LNCaP clone FGC (cell line): Measurements from ENCODE around the gene ALDH6A1.

Experiments used
- DNase-seq: peaks from one replicate; pipeline ENCODE4 v3.0.0-alpha.2; 2011; ENCODE audit warnings: low read depth
- H3K4me3 ChIP-seq: 2 replicates; pipeline ENCODE4 v1.5.1; 2011; ENCODE audit warnings: mild to moderate bottlenecking, low read depth, low read length, control low read depth
- TF ChIP-seq, protein P1 (sequence below): IDR thresholded peaks from 2 replicates; pipeline ENCODE4 v1.5.1; 2012; ENCODE audit warnings: mild to moderate bottlenecking; ENCODE audit not compliant: control insufficient read depth, insufficient read depth; ENCODE audit errors: extremely low read depth

Gene ALDH6A1

DNA sequence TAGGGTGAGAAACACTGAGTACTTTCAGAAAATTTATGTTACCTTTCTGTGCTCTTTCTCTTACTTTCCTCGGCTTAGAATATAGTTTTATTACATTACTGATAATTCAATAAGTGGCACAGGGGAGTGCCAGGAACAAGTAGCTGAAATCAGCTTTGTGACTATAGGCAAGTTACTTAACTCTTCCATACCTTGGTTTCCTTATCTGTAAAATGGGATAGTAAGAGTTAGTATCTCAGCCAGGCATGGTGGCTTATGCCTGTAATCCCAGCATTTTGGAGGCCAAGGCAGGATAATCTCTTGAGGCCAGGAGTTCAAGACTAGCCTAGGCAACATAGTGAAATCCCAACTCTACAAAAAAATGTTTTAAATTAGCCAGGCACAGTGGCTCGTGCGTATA lies 49.7 kb downstream of the ALDH6A1 start:
- TF ChIP-seq, protein P1, sequence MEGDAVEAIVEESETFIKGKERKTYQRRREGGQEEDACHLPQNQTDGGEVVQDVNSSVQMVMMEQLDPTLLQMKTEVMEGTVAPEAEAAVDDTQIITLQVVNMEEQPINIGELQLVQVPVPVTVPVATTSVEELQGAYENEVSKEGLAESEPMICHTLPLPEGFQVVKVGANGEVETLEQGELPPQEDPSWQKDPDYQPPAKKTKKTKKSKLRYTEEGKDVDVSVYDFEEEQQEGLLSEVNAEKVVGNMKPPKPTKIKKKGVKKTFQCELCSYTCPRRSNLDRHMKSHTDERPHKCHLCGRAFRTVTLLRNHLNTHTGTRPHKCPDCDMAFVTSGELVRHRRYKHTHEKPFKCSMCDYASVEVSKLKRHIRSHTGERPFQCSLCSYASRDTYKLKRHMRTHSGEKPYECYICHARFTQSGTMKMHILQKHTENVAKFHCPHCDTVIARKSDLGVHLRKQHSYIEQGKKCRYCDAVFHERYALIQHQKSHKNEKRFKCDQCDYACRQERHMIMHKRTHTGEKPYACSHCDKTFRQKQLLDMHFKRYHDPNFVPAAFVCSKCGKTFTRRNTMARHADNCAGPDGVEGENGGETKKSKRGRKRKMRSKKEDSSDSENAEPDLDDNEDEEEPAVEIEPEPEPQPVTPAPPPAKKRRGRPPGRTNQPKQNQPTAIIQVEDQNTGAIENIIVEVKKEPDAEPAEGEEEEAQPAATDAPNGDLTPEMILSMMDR = no peak
- H3K4me3 ChIP-seq = no peak overlapping the region
- no peak for DNase-seq

DNA sequence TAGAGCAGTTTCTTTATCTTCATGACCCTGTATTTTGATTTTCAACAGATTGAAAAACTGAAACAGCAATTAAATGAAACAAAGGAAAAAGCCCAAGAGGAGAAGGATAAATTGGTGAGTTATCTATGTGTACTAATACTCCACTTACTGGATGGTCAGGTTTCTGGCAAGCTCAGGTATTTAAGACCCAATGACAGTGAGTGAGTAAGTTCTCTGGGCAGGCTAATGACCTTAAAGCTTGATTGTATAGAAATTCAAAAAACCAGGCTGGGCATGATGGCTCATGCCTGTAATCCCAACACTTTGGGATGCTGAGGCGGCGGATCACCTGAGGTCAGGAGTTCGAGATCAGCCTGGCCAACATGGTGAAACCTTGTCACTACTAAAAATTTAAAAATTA lies 55.1 kb downstream of the ALDH6A1 start:
- no peak for DNase-seq
- TF ChIP-seq, protein P1 = no peak
- no peak overlapping the region for H3K4me3 ChIP-seq

DNA sequence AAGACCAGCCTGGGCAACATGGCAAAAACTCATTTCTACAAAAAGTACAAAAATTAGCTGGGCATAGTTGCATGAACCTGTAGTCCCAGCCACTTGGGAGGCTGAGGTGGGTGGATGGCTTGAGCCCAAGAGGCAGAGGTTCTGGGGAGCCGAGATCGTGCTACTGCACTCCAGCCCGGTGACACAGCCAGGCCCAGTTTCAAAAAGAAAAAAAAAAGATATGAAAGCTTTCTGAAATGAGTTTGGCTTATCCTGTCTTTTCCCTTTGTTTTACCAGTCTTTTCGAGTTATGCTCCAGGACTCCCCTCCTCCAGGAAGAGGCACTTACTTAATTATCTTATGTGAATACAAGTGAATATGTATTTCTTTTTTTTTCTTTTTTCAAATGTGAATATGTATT lies 61.9 kb downstream of the ALDH6A1 start:
- DNase-seq = no peak
- TF ChIP-seq, protein P1 = no peak
- H3K4me3 ChIP-seq = no peak overlapping the region

DNA sequence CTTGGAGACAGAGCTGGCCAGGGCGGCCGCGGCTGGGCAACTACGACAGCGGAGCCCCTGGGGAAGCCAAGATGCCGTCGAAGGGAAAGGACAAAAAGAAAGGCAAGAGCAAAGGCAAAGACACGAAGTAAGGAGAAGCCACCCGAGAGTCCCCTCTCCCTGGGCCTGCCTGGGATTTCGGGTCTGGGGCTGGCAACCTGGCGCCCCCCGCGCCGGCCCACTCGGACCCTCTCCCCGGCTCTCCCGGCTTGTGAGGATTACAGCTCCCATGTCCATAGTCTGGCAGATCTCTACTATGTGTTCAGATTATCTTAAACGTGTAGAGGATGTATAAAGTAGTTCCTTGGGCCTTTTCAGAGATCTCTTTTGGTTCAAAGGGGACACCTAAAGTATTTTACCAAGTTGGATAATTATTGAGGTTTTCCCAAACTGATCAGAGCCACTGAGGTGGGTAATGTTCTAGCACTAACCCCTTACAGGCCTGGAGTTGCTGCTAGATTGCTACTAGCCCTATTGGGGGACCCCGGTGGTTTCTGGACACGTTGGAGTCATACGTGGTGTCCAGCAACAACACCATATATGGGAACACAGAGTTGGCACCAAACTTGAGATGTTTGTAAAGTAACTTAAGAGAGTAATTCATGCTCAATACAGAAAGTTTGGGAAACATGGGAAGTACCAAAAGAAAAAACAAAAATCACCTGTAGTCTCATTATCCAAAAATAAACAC lies 64.7 kb downstream of the ALDH6A1 start:
- no peak for DNase-seq
- TF ChIP-seq, protein P1 = no peak
- peak overlapping the region; percentile 92 for H3K4me3 ChIP-seq

DNA sequence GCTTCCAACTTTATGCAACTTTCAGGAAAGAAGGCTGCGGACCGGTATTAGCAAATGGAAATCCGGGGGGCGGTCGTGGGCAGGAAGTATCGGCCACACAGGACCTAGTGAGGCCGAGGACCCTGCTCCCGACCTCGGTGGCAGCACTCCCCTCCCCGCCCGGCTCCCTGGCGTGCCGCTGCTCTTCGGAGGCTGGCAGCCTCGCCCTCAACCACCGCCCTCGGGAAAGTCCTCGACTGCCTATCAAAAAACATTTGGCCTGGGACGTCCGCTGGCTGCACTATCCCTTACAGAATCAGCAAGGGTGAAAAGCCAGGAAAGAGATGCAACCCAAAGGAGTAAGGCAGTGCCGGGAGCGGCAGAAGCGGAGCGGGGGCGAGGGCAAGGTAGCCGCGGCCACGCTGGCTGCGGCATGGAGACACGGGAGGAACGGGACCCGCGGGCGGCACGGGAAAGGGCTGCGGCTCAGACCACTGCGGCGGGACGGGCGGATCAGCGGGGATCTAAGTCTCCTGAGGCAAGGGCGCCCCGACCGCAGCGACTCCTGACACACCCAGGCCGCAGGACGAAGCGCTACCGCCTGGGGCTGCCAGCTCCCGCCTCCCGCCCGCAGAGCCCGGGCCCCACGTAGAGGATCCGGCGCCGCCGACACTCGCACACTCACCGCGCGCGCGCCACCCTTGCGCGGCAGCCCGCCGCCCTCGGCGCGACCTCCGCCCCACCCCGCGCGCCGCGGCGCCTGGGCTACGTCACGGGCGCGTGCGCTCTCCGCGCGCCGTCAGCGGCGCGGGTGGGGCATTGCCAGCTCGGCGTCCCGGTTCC lies 65.5 kb downstream of the ALDH6A1 start, which contains the start of the genes BBOF1 and ENTPD5:
TSS of gene BBOF1 (plus strand) at position 764 of the 822 bp plus-strand sequence. CDS start 130 bp downstream, outside the sequence.
TSS of gene ENTPD5 (minus strand) at position 703 of the 822 bp plus-strand sequence. CDS start 31,186 bp downstream, outside the sequence.
- DNase-seq = no peak
- TF ChIP-seq, protein P1 = no peak
- H3K4me3 ChIP-seq = peak within 1 kb of the TSS; percentile 92

DNA sequence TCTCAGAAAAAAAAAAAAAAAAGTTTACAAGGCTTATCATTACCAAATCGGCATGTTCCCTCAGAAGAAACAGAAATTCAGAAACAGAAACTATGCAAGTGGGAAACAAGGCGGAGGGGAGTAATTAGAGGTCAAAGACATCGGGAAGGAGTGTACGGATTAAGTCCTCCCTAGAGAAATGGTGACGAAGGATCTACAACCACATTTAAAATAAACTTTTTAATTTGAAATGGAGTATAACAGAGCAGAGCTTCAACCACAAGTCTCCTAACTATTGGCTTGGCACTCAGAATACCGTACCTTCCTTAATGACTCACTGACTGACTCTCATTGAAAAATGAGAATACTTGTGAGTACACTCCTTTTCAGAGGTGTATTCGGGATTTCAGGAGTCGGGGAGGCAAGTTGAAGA lies 66.1 kb downstream of the ALDH6A1 start:
- H3K4me3 ChIP-seq = peak overlapping the region; percentile 92
- no peak for DNase-seq
- TF ChIP-seq, protein P1 = no peak
